ENCODE data around the gene CYRIA. TPM values are rescaled to one million over a fixed set of nuclear protein-coding genes. Genes with fewer than 3 reads are reported as not detected.
A peak's percentile ranks its signal among the peaks of the same experiment; 100 is the strongest.

Gene CYRIA
- total and polyA plus RNA-seq, 2 experiments from 2014 or later = 1.4 to 1.5 TPM

DNA sequence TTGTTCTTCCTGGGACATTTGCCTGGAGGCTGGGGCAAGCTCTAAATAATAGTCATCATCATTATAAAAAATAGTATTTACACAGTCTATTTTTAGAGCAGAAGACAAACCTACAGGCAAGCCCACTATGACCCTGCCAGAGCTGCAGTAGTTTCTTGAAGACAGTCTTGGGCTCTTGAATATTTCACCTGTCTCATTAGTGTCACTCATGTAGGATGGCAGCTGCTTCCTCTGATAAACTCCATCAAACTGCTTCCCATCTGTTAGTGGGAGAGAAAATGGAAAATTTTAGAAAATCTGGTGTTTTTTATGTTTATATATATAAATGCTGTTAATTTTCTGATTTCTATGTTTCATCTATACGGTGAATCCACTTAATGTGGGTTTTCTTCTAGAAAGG lies 8.5 kb upstream of the CYRIA start:
- H3K27me3 ChIP-seq = no peaks in the 10 kb centered on the region
- TF ChIP-seq, protein P1, sequence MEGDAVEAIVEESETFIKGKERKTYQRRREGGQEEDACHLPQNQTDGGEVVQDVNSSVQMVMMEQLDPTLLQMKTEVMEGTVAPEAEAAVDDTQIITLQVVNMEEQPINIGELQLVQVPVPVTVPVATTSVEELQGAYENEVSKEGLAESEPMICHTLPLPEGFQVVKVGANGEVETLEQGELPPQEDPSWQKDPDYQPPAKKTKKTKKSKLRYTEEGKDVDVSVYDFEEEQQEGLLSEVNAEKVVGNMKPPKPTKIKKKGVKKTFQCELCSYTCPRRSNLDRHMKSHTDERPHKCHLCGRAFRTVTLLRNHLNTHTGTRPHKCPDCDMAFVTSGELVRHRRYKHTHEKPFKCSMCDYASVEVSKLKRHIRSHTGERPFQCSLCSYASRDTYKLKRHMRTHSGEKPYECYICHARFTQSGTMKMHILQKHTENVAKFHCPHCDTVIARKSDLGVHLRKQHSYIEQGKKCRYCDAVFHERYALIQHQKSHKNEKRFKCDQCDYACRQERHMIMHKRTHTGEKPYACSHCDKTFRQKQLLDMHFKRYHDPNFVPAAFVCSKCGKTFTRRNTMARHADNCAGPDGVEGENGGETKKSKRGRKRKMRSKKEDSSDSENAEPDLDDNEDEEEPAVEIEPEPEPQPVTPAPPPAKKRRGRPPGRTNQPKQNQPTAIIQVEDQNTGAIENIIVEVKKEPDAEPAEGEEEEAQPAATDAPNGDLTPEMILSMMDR (IDR thresholded peaks at IDR 0.05; ENCODE audit: poor library complexity) = no peak
- TF ChIP-seq EZH2 (IDR thresholded peaks at IDR 0.05; ENCODE audit: borderline replicate concordance) (no peak), EZH2phosphoT487 (IDR thresholded peaks at IDR 0.05; ENCODE audit: low read depth, severe bottlenecking, unreplicated experiment) (no peak)
- H3K9me2 ChIP-seq (replicated peaks; ENCODE audit: insufficient read depth) = no peaks in the 10 kb centered on the region
- H3K27ac ChIP-seq = no peak overlapping the region
- no peaks in the 10 kb centered on the region for H4K20me1 ChIP-seq (ENCODE audit: insufficient read depth, poor library complexity, severe bottlenecking)
- DNase-seq (ENCODE audit: low spot score) = no peak
- WGBS (ENCODE audit: low lambda C conversion rate, missing lambda C conversion rate) = 91% methylated on average over 1 of the region's 1 CpG
- H2AFZ ChIP-seq = no peak overlapping the region
- H3K4me3 ChIP-seq = no peak overlapping the region
- H3K36me3 ChIP-seq (replicated peaks; ENCODE audit: insufficient read depth, low read depth) = no peaks in the 10 kb centered on the region
- no peaks in the 10 kb centered on the region for H3K4me1 ChIP-seq (ENCODE audit: insufficient read depth)
- no peak overlapping the region for H3K4me2 ChIP-seq
- H3K79me2 ChIP-seq = no peaks in the 10 kb centered on the region
- peaks cover 7% of the 10 kb centered on the region for H3K9me3 ChIP-seq (ENCODE audit: low read depth)

DNA sequence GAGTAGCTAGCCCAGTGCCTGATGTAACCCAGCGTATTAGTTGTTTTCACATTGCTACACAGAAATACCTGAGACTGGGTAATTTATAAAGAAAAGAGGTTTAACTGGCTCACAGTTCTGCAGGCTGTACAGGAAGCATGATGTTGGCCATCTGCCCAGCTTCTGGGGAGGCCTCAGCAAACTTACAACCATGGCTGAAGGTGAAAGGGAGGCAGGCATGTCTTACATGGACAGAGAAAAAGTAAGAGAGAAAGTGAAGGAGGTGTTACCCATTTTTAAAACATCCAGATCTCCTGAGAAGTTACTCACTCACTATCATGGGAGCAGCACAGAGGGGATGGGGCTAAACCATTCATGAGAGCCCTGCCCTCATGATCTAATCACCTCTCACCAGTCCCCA lies 6.1 kb upstream of the CYRIA start:
- Histone ChIP-seq H3K27me3 (peaks cover 3% of the 10 kb centered on the region), H3K36me3 (replicated peaks; ENCODE audit: insufficient read depth, low read depth) (no peaks in the 10 kb centered on the region), H3K4me2 (no peak overlapping the region), H3K9me3 (ENCODE audit: low read depth) (no peaks in the 10 kb centered on the region), H3K27ac (no peak overlapping the region), H2AFZ (no peak overlapping the region), H3K9me2 (replicated peaks; ENCODE audit: insufficient read depth) (no peaks in the 10 kb centered on the region), H3K4me3 (no peak overlapping the region), H3K79me2 (no peaks in the 10 kb centered on the region), H3K4me1 (ENCODE audit: insufficient read depth) (no peaks in the 10 kb centered on the region), H4K20me1 (ENCODE audit: insufficient read depth, poor library complexity, severe bottlenecking) (no peaks in the 10 kb centered on the region)
- TF ChIP-seq EZH2 (IDR thresholded peaks at IDR 0.05; ENCODE audit: borderline replicate concordance) (no peak), EZH2phosphoT487 (IDR thresholded peaks at IDR 0.05; ENCODE audit: low read depth, severe bottlenecking, unreplicated experiment) (no peak)
- TF ChIP-seq, protein P1 (IDR thresholded peaks at IDR 0.05; ENCODE audit: poor library complexity) = no peak
- 87% methylated on average over 1 of the region's 1 CpG for WGBS (ENCODE audit: low lambda C conversion rate, missing lambda C conversion rate)
- no peak for DNase-seq (ENCODE audit: low spot score)

DNA sequence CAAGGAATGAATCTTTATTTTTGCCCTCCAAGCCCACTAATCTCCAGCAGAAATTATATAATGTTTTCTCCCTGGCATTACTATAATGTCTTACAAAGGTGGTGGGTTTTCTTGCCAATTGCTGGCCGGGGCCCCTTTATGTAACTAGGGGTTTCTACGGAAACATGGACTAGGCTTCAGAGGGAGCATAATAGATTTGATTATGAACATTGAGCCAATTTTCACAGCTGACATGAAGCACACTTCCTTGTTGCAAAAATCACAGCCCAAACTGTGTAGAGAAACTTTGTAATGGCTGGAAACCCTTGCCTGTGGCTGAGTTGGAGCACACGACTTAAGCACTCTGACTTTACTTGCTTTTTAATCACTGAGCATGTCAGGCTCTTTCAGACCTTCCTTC lies 3.8 kb upstream of the CYRIA start:
- DNase-seq (ENCODE audit: low spot score) = no peak
- Histone ChIP-seq H3K27ac (no peak overlapping the region), H3K4me1 (ENCODE audit: insufficient read depth) (peaks cover 13% of the 10 kb centered on the region), H3K27me3 (peaks cover 19% of the 10 kb centered on the region), H3K4me3 (no peak overlapping the region), H3K9me3 (ENCODE audit: low read depth) (no peaks in the 10 kb centered on the region), H3K36me3 (replicated peaks; ENCODE audit: insufficient read depth, low read depth) (no peaks in the 10 kb centered on the region), H3K4me2 (no peak overlapping the region), H3K9me2 (replicated peaks; ENCODE audit: insufficient read depth) (no peaks in the 10 kb centered on the region), H2AFZ (no peak overlapping the region), H4K20me1 (ENCODE audit: insufficient read depth, poor library complexity, severe bottlenecking) (no peaks in the 10 kb centered on the region), H3K79me2 (no peaks in the 10 kb centered on the region)
- 75% methylated on average over 3 of the region's 3 CpGs for WGBS (ENCODE audit: low lambda C conversion rate, missing lambda C conversion rate)
- TF ChIP-seq, protein P1 (IDR thresholded peaks at IDR 0.05; ENCODE audit: poor library complexity) = no peak
- TF ChIP-seq EZH2 (IDR thresholded peaks at IDR 0.05; ENCODE audit: borderline replicate concordance) (no peak), EZH2phosphoT487 (IDR thresholded peaks at IDR 0.05; ENCODE audit: low read depth, severe bottlenecking, unreplicated experiment) (no peak)

- Histone ChIP-seq H3K4me2 (peak overlapping the region; percentile 88), H3K9me2 (replicated peaks; ENCODE audit: insufficient read depth) (no peaks in the 10 kb centered on the region), H3K4me3 (no peak overlapping the region), H3K36me3 (replicated peaks; ENCODE audit: insufficient read depth, low read depth) (no peaks in the 10 kb centered on the region), H4K20me1 (ENCODE audit: insufficient read depth, poor library complexity, severe bottlenecking) (no peaks in the 10 kb centered on the region), H3K79me2 (no peaks in the 10 kb centered on the region), H3K4me1 (ENCODE audit: insufficient read depth) (peaks cover 14% of the 10 kb centered on the region), H3K27ac (no peak overlapping the region), H2AFZ (peak overlapping the region; percentile 57), H3K9me3 (ENCODE audit: low read depth) (no peaks in the 10 kb centered on the region), H3K27me3 (peaks cover 29% of the 10 kb centered on the region)
- peak; percentile 16 for DNase-seq (ENCODE audit: low spot score)
- TF ChIP-seq, protein P1 (IDR thresholded peaks at IDR 0.05; ENCODE audit: poor library complexity) = no peak
- 62% methylated on average over 8 of the region's 8 CpGs for WGBS (ENCODE audit: low lambda C conversion rate, missing lambda C conversion rate)
Measured at GRCh38 chr2:16666449-16666801, 791 bp upstream of the CYRIA start.
